Osteoblast (primary cell): Measurements from ENCODE around the gene LPAR1. TPM values are rescaled to one million over a fixed set of nuclear protein-coding genes. Genes with fewer than 3 reads are reported as not detected.
A peak's percentile ranks its signal among the peaks of the same experiment; 100 is the strongest.
"Not testable (repeated sequence)": the region's sequence is repeated elsewhere in the genome, so short reads cannot be mapped to it uniquely, and the experiment has no call there.

Experiments used
- DNase-seq: peaks from one replicate; pipeline ENCODE4 v3.0.0; 2011; ENCODE audit warnings: low spot score, mixed read lengths; ENCODE audit not compliant: insufficient read length; ENCODE audit errors: missing footprints
- H2AFZ ChIP-seq: 2 replicates; pipeline ENCODE4 v1.6.0; 2011; ENCODE audit warnings: mild to moderate bottlenecking, low read length
- H3K27ac ChIP-seq: 2 replicates; pipeline ENCODE4 v1.5.1; 2011; ENCODE audit warnings: mild to moderate bottlenecking, low read depth, low read length, moderate library complexity
- H3K27me3 ChIP-seq: 2 replicates; pipeline ENCODE4 v1.6.0; 2012; ENCODE audit warnings: mild to moderate bottlenecking, control low read depth, inconsistent platforms, low read length, moderate library complexity; ENCODE audit not compliant: insufficient read depth
- H3K36me3 ChIP-seq: 2 replicates; pipeline ENCODE4 v1.5.1; 2011; ENCODE audit warnings: mild to moderate bottlenecking, low read length, control low read depth, moderate library complexity; ENCODE audit not compliant: insufficient read depth
- H3K4me1 ChIP-seq: 2 replicates; pipeline ENCODE4 v1.5.1; 2011; ENCODE audit warnings: mild to moderate bottlenecking, low read length, control low read depth, moderate library complexity; ENCODE audit not compliant: insufficient read depth
- H3K4me2 ChIP-seq: 2 replicates; pipeline ENCODE4 v1.6.0; 2011; ENCODE audit warnings: mild to moderate bottlenecking, low read length; ENCODE audit not compliant: insufficient read depth
- H3K4me3 ChIP-seq: fragments of 200-600 bp; sonication (generic); 3 replicates; pipeline ENCODE4 v1.5.1; 2012; ENCODE audit warnings: mild to moderate bottlenecking, low read length, inconsistent platforms; ENCODE audit not compliant: insufficient read depth
- H3K79me2 ChIP-seq: 2 replicates; pipeline ENCODE4 v1.6.0; 2012; ENCODE audit warnings: mild to moderate bottlenecking, low read length, control low read depth, inconsistent platforms; ENCODE audit not compliant: insufficient read depth
- H3K9me3 ChIP-seq: 2 replicates; pipeline ENCODE4 v1.5.1; 2011; ENCODE audit warnings: low read depth, low read length, control low read depth
- H4K20me1 ChIP-seq: 2 replicates; pipeline ENCODE4 v1.6.0; 2012; ENCODE audit warnings: mild to moderate bottlenecking, low read length, control low read depth; ENCODE audit not compliant: insufficient read depth
- total RNA-seq: library from RNA; depleted of rRNA; stranded (reverse); fragments of >200 nt; gene quantifications from 2 replicates; pipeline ENCODE4 v1.2.3, GENCODE V29; 2012
- TF ChIP-seq, protein P1 (sequence below): IDR thresholded peaks from 2 replicates; pipeline ENCODE4 v1.5.1; 2011; ENCODE audit warnings: mild to moderate bottlenecking, low read depth, low read length, moderate library complexity; ENCODE audit errors: extremely low read depth

LPAR1 gene
- total RNA-seq, 1 donor: 151 TPM

- H4K20me1 ChIP-seq: no peaks in the 10 kb centered on the region
- H3K4me1 ChIP-seq: peaks cover 7% of the 10 kb centered on the region
- no peaks in the 10 kb centered on the region for H3K27me3 ChIP-seq
- H3K4me3 ChIP-seq: no peak overlapping the region
- H2AFZ ChIP-seq: peak overlapping the region; percentile 12
- H3K79me2 ChIP-seq: no peaks in the 10 kb centered on the region
- no peak for DNase-seq
- H3K4me2 ChIP-seq: no peak overlapping the region
- no peak overlapping the region for H3K27ac ChIP-seq
- no peaks in the 10 kb centered on the region for H3K36me3 ChIP-seq
- H3K9me3 ChIP-seq: no peaks in the 10 kb centered on the region
- TF ChIP-seq, protein P1, sequence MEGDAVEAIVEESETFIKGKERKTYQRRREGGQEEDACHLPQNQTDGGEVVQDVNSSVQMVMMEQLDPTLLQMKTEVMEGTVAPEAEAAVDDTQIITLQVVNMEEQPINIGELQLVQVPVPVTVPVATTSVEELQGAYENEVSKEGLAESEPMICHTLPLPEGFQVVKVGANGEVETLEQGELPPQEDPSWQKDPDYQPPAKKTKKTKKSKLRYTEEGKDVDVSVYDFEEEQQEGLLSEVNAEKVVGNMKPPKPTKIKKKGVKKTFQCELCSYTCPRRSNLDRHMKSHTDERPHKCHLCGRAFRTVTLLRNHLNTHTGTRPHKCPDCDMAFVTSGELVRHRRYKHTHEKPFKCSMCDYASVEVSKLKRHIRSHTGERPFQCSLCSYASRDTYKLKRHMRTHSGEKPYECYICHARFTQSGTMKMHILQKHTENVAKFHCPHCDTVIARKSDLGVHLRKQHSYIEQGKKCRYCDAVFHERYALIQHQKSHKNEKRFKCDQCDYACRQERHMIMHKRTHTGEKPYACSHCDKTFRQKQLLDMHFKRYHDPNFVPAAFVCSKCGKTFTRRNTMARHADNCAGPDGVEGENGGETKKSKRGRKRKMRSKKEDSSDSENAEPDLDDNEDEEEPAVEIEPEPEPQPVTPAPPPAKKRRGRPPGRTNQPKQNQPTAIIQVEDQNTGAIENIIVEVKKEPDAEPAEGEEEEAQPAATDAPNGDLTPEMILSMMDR: no peak
Observed at GRCh38 chr9:111051400-111051799, 13.1 kb upstream of the LPAR1 start.

DNA sequence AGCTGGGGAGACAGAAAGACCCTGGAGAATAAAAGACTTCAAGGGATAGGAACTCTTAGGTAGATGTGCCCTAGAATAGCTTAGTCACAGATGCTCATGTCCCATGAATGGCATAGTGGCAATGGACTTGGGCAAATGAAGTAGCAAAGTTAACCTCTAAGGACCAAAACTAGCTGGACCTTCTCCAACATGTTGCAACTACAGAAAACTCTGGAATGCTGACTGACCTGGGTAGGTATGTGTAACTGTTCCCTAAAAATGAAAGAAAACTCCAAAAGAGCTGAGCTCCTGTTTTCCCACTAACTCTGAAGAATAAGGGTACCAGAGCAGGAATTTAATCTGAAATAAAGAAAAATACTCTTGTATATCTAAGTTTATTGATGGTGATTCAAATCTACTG lies 12.5 kb upstream of the LPAR1 start:
- no peak overlapping the region for H3K4me3 ChIP-seq
- H3K36me3 ChIP-seq: no peaks in the 10 kb centered on the region
- TF ChIP-seq, protein P1: no peak
- H3K27ac ChIP-seq: no peak overlapping the region
- no peak for DNase-seq
- no peak overlapping the region for H3K4me2 ChIP-seq
- no peaks in the 10 kb centered on the region for H3K79me2 ChIP-seq
- H4K20me1 ChIP-seq: no peaks in the 10 kb centered on the region
- no peaks in the 10 kb centered on the region for H3K27me3 ChIP-seq
- no peaks in the 10 kb centered on the region for H3K9me3 ChIP-seq
- H2AFZ ChIP-seq: no peak overlapping the region
- H3K4me1 ChIP-seq: peaks cover 7% of the 10 kb centered on the region

DNA sequence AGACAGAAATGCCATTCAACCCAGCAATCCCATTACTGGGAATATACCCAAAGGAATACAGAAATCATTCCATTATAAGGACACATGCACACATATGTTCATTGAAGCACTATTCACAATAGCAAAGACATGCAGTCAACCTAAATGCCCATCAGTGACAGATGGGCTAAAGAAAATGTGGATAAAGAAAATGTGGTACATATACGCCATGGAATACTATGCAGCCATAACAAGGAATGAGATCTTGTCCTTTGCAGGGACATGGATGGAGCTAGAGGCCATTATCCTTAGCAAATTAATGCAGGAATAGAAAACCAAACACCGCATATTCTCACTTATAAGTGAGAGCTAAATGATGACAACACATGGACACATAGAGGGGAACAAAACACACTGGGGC lies 9.0 kb upstream of the LPAR1 start:
- not testable (repeated sequence) for H3K4me3 ChIP-seq, H3K27me3 ChIP-seq, DNase-seq, H3K79me2 ChIP-seq, H3K4me1 ChIP-seq, H3K9me3 ChIP-seq, H3K4me2 ChIP-seq, H2AFZ ChIP-seq, H3K36me3 ChIP-seq, H4K20me1 ChIP-seq, H3K27ac ChIP-seq

GRCh38 chr9:111041902-111042301 lies 3.6 kb upstream of the LPAR1 start:
- H3K27ac ChIP-seq: no peak overlapping the region
- DNase-seq: no peak
- H3K4me2 ChIP-seq: no peak overlapping the region
- peaks cover 6% of the 10 kb centered on the region for H3K4me1 ChIP-seq
- no peaks in the 10 kb centered on the region for H3K9me3 ChIP-seq
- TF ChIP-seq, protein P1: no peak
- H4K20me1 ChIP-seq: no peaks in the 10 kb centered on the region
- H3K4me3 ChIP-seq: no peak overlapping the region
- H3K79me2 ChIP-seq: peaks cover 10% of the 10 kb centered on the region
- H2AFZ ChIP-seq: peak overlapping the region; percentile 67
- H3K27me3 ChIP-seq: no peaks in the 10 kb centered on the region
- no peaks in the 10 kb centered on the region for H3K36me3 ChIP-seq
